Mucosa of descending colon (tissue), 3 donors: ENCODE data around the gene PARN. TPM values are rescaled to one million over a fixed set of nuclear protein-coding genes. Genes with fewer than 3 reads are reported as not detected.

ENCODE experiments used
- ATAC-seq: fragments of 200-7000 bp; cut with Tn5 transposase; one replicate; pipeline ENCODE4 v1.9.1; 2020; ENCODE audit warnings: mild to moderate bottlenecking, moderate library complexity
- DNase-seq, 3 donors: peaks; one replicate each; pipeline ENCODE4 v3.0.0-alpha.2; 2020
- H3K36me3 ChIP-seq: fragments of 200-600 bp; one replicate; pipeline ENCODE4 v1.8.0; 2021; ENCODE audit warnings: low read depth, mild to moderate bottlenecking
- H3K4me1 ChIP-seq: fragments of 200-600 bp; one replicate; pipeline ENCODE4 v1.8.0; 2021; ENCODE audit warnings: low read depth, mild to moderate bottlenecking
- H3K4me3 ChIP-seq: fragments of 200-600 bp; one replicate; pipeline ENCODE4 v1.8.0; 2021; ENCODE audit warnings: mild to moderate bottlenecking
- H3K9me3 ChIP-seq: fragments of 200-600 bp; one replicate; pipeline ENCODE4 v1.8.0; 2021; ENCODE audit warnings: mild to moderate bottlenecking
- CTCF ChIP-seq: fragments of 200-600 bp; IDR thresholded peaks from one replicate; pipeline ENCODE4 v1.8.0; 2022; ENCODE audit warnings: antibody characterized with exemption, mild to moderate bottlenecking
- intact Hi-C, 2 donors: fragments of 100-400 bp; cut with DNase I in 1 of 2; cut with micrococcal nuclease in 1 of 2; formaldehyde crosslinking; loops; one replicate each; pipeline versions ENCODE4 v1.11.0 to v1.11.1; 2022; cut with DNase I, micrococcal nuclease
- total RNA-seq, 3 donors: library from RNA; stranded (reverse); fragmentation: NEBNext Ultra II Directional in 2 of 3; extraction: Animal tissue kit (Norgen Biotek cat#: 25700) in 2 of 3; gene quantifications; one replicate each; pipeline versions ENCODE4 v1.2.1 to v1.2.4, GENCODE V29; 2021 to 2023
- donor health status: DM: no; HTN: no; CAD: no; lungs with moderate emphysema.
- donor health status: DM: no; HTN: no; CAD: no.
- donor health status: DM: no; HTN: yes; CAD: no.

PARN gene
- total RNA-seq, 3 donors from 2014 or later = 31.5 to 34.0 (median 33.3) TPM

- intact Hi-C loops = no loop called here
- DNase-seq (no peak), ATAC-seq (no peak)
- Histone ChIP-seq H3K9me3 (peaks cover 2% of the 10 kb centered on the region), H3K4me3 (no peak overlapping the region), H3K36me3 (no peaks in the 10 kb centered on the region), H3K4me1 (no peaks in the 10 kb centered on the region)
- no peak for TF ChIP-seq CTCF
Observed at GRCh38 chr16:14539156-14539555, 90.9 kb downstream of the PARN start.

GRCh38 chr16:14538604-14539003 lies 91.5 kb downstream of the PARN start:
- Histone ChIP-seq H3K4me1 (no peaks in the 10 kb centered on the region), H3K9me3 (peaks cover 2% of the 10 kb centered on the region), H3K4me3 (no peak overlapping the region), H3K36me3 (no peaks in the 10 kb centered on the region)
- ATAC-seq (no peak), DNase-seq (no peak)
- TF ChIP-seq CTCF = no peak
- intact Hi-C loops = no loop called here

- no peak for ATAC-seq
- no peak for TF ChIP-seq CTCF
- no peak for DNase-seq
- intact Hi-C loops = no loop called here
- Histone ChIP-seq H3K4me3 (no peak overlapping the region), H3K4me1 (peaks cover 8% of the 10 kb centered on the region), H3K36me3 (no peaks in the 10 kb centered on the region), H3K9me3 (no peaks in the 10 kb centered on the region)
Observed at GRCh38 chr16:14531613-14532012, 98.4 kb downstream of the PARN start.

- Histone ChIP-seq H3K4me3 (no peak overlapping the region), H3K4me1 (peaks cover 8% of the 10 kb centered on the region), H3K9me3 (no peaks in the 10 kb centered on the region), H3K36me3 (no peaks in the 10 kb centered on the region)
- no peak for DNase-seq
- intact Hi-C loops = no loop called here
- ATAC-seq = no peak
- no peak for TF ChIP-seq CTCF
Observed at GRCh38 chr16:14531101-14531500, 99.0 kb downstream of the PARN start.

GRCh38 chr16:14530046-14530445 lies 100.0 kb downstream of the PARN start:
- intact Hi-C loops = no loop called here
- ATAC-seq = no peak

More at GRCh38 chr16:14530046-14530445, 100.0 kb downstream of the PARN start:
- Histone ChIP-seq H3K4me3 (no peak overlapping the region), H3K9me3 (no peaks in the 10 kb centered on the region), H3K36me3 (no peaks in the 10 kb centered on the region), H3K4me1 (peaks cover 8% of the 10 kb centered on the region)
- no peak for TF ChIP-seq CTCF
- no peak for DNase-seq
